Endothelial cell (in vitro differentiated cells): Measurements from ENCODE around the gene SHISA6. TPM values are rescaled to one million over a fixed set of nuclear protein-coding genes. Genes with fewer than 3 reads are reported as not detected.

ENCODE experiments used
- DNase-seq: peaks from one replicate; pipeline ENCODE4 v3.0.0; 2021; ENCODE audit warnings: low spot score
- H3K27ac Mint-ChIP-seq: one replicate; pipeline ENCODE4 v1.8.0; 2021; ENCODE audit warnings: mixed read lengths, inconsistent platforms; ENCODE audit not compliant: unreplicated experiment
- H3K27me3 Mint-ChIP-seq: one replicate; pipeline ENCODE4 v1.8.0; 2021; ENCODE audit warnings: mild to moderate bottlenecking, moderate library complexity, mixed read lengths, inconsistent platforms; ENCODE audit not compliant: unreplicated experiment
- H3K36me3 Mint-ChIP-seq: one replicate; pipeline ENCODE4 v1.8.0; 2021; ENCODE audit warnings: mild to moderate bottlenecking, low read depth, mixed read lengths, inconsistent platforms; ENCODE audit not compliant: unreplicated experiment
- H3K4me1 Mint-ChIP-seq: one replicate; pipeline ENCODE4 v1.8.0; 2021; ENCODE audit warnings: mild to moderate bottlenecking, mixed read lengths, inconsistent platforms; ENCODE audit not compliant: unreplicated experiment
- H3K4me3 Mint-ChIP-seq: one replicate; pipeline ENCODE4 v1.8.0; 2021; ENCODE audit warnings: mild to moderate bottlenecking, mixed read lengths, inconsistent platforms; ENCODE audit not compliant: unreplicated experiment
- H3K9me3 Mint-ChIP-seq: one replicate; pipeline ENCODE4 v1.8.0; 2021; ENCODE audit warnings: mixed read lengths, inconsistent platforms; ENCODE audit not compliant: unreplicated experiment
- total RNA-seq: library from RNA; stranded (reverse); fragmentation: NEBNext Ultra II Directional; extraction: Animal tissue kit (Norgen Biotek cat#: 25700); gene quantifications from one replicate; pipeline ENCODE4 v1.2.1, GENCODE V29; 2021; ENCODE audit not compliant: unreplicated experiment
- TF ChIP-seq, protein P1 (sequence below): fragments of 200-600 bp; sonication (generic); IDR thresholded peaks from one replicate; pipeline ENCODE4 v1.5.0; 2021; ENCODE audit warnings: antibody characterized with exemption; ENCODE audit not compliant: unreplicated experiment

The SHISA6 gene
- total RNA-seq, 1 donor from 2014 or later, result not detected

DNA sequence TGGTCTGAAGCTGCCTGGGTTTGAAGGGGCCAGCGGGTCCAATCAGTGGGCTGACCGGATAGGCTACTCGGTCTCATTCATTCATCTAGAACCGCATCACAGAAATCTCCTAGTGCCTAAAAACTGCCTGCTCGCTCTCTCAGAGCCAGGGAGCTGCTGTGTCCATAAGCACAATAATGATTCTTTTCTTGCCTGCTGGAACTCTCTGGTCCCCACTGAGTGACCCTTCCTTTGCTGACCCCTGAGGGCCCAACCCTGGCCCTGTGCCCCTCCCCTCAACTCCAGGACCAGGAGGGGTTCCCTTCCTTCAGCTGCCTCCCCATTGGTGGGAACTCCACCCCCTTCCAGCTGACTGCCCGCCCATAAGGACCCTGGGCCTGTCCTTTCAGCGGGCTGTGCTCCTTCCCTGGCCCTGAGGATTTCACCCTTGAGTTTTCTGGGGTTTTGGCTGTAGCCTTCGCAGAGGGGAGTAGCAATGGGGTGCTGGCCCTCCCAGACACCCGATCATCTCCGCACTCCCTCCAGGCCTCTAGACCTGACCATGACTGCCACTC, 317.7 kb downstream of the SHISA6 start:
- peaks cover 9% of the 10 kb centered on the region for H3K27me3 Mint-ChIP-seq
- peaks cover 35% of the 10 kb centered on the region for H3K36me3 Mint-ChIP-seq
- peaks cover 55% of the 10 kb centered on the region for H3K9me3 Mint-ChIP-seq
- no peak for DNase-seq
- no peaks in the 10 kb centered on the region for H3K4me1 Mint-ChIP-seq
- H3K4me3 Mint-ChIP-seq, result no peak overlapping the region
- no peak overlapping the region for H3K27ac Mint-ChIP-seq
- TF ChIP-seq, protein P1, sequence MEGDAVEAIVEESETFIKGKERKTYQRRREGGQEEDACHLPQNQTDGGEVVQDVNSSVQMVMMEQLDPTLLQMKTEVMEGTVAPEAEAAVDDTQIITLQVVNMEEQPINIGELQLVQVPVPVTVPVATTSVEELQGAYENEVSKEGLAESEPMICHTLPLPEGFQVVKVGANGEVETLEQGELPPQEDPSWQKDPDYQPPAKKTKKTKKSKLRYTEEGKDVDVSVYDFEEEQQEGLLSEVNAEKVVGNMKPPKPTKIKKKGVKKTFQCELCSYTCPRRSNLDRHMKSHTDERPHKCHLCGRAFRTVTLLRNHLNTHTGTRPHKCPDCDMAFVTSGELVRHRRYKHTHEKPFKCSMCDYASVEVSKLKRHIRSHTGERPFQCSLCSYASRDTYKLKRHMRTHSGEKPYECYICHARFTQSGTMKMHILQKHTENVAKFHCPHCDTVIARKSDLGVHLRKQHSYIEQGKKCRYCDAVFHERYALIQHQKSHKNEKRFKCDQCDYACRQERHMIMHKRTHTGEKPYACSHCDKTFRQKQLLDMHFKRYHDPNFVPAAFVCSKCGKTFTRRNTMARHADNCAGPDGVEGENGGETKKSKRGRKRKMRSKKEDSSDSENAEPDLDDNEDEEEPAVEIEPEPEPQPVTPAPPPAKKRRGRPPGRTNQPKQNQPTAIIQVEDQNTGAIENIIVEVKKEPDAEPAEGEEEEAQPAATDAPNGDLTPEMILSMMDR, result no peak

DNA sequence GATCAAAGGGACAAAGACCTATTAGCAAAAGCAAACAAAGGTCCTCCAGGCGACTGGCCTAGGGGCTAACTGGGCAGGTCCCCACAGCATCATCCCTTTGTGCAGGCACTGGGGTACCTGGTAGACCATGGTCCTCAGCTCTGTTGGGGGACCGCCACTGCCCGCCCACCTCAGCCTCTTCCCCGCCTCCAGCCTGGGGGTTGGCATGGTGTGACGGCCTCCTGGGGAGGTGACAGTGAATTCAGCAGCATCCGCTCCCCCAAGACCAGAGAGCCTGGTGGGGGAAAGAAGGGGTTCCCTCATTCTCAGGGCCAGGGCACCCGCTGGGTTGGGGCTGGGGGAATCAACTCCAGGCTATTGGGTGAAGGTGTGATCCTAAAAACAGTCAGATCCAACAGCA, 318.6 kb downstream of the SHISA6 start:
- H3K36me3 Mint-ChIP-seq, result peaks cover 33% of the 10 kb centered on the region
- H3K9me3 Mint-ChIP-seq, result peaks cover 55% of the 10 kb centered on the region
- H3K27me3 Mint-ChIP-seq, result peaks cover 7% of the 10 kb centered on the region
- TF ChIP-seq, protein P1, result no peak
- no peak for DNase-seq
- no peak overlapping the region for H3K4me3 Mint-ChIP-seq
- no peak overlapping the region for H3K27ac Mint-ChIP-seq
- H3K4me1 Mint-ChIP-seq, result no peaks in the 10 kb centered on the region

DNA sequence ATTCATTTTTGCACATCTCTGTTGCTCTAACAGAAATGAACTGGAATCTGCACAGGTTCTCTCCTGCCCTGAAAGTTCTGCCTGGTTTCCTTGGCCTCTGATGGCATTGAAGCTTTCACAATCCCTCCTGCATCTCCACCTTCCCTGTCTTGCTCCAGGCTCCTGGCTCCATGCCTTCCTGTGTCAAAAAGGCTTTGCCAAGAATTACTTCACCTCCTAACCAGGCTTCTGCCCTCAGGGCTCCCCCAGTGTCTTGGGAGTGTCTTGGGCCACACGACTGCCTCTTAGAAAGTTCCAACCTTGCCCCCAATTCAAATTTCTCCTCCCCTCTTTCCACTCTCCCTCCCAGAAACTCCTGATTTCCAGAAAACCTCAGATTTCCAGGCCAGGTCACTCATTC, 320.3 kb downstream of the SHISA6 start:
- TF ChIP-seq, protein P1, result no peak
- Mint-ChIP-seq H3K27ac (no peak overlapping the region), H3K36me3 (peaks cover 25% of the 10 kb centered on the region), H3K9me3 (peaks cover 51% of the 10 kb centered on the region), H3K4me3 (no peak overlapping the region), H3K4me1 (no peaks in the 10 kb centered on the region), H3K27me3 (peaks cover 7% of the 10 kb centered on the region)
- DNase-seq, result no peak

- peaks cover 7% of the 10 kb centered on the region for H3K27me3 Mint-ChIP-seq
- H3K4me3 Mint-ChIP-seq, result no peak overlapping the region
- H3K9me3 Mint-ChIP-seq, result peaks cover 51% of the 10 kb centered on the region
- H3K36me3 Mint-ChIP-seq, result peaks cover 21% of the 10 kb centered on the region
- no peak overlapping the region for H3K27ac Mint-ChIP-seq
- no peaks in the 10 kb centered on the region for H3K4me1 Mint-ChIP-seq
- TF ChIP-seq, protein P1, result no peak
- no peak for DNase-seq
These were observed 320.7 kb downstream of the SHISA6 start for GRCh38 chr17:11561702-11562101.

DNA sequence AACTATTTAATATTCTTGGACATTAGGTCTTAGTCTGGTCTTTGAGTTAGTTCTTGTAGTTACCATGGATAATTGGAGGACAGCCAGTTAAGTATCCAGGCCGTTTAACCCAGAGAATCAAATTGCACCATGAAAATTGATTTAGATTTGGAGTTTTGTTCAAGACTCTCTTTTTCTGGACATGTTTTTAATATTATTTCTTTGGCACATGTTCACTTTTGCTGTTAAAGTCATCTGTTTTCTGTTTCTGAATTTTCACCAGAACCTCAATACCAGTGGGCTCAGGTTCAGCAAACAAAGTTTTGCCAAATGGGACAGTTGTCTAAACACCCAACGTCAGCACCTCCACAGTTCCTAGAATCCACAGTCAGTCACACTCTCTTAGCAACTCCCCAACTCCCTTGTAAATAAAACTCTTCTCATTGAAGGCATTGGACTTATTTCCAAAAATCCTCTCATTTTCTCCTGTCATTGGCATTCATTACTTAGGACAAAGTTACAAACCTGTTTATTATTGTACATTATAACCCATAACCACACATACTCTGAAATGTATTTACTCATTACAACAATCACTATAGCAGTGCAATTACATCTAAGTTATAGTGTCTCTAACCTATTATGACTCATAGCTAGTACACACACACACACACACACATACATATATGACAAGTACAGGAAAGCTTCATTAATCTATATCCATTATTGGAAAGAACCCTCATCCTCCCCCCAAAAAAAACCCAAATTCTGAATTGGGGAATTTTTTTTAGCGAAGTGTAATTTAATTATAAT, 323.8 kb downstream of the SHISA6 start:
- H3K27me3 Mint-ChIP-seq, result no peaks in the 10 kb centered on the region

More for the DNA sequence above, 323.8 kb downstream of the SHISA6 start:
- Mint-ChIP-seq H3K9me3 (peaks cover 71% of the 10 kb centered on the region), H3K36me3 (peaks cover 15% of the 10 kb centered on the region), H3K4me1 (no peaks in the 10 kb centered on the region), H3K4me3 (no peak overlapping the region), H3K27ac (no peak overlapping the region)
- TF ChIP-seq, protein P1, result no peak
- no peak for DNase-seq
